GM19099 (cell line): ENCODE data around the gene TMEM198.

Source experiments
- POLR2A ChIP-seq: IDR thresholded peaks from 3 replicates; pipeline ENCODE4 v1.6.1; 2011; ENCODE audit warnings: low read depth; ENCODE audit not compliant: insufficient read length; ENCODE audit errors: extremely low read depth

Gene TMEM198

DNA sequence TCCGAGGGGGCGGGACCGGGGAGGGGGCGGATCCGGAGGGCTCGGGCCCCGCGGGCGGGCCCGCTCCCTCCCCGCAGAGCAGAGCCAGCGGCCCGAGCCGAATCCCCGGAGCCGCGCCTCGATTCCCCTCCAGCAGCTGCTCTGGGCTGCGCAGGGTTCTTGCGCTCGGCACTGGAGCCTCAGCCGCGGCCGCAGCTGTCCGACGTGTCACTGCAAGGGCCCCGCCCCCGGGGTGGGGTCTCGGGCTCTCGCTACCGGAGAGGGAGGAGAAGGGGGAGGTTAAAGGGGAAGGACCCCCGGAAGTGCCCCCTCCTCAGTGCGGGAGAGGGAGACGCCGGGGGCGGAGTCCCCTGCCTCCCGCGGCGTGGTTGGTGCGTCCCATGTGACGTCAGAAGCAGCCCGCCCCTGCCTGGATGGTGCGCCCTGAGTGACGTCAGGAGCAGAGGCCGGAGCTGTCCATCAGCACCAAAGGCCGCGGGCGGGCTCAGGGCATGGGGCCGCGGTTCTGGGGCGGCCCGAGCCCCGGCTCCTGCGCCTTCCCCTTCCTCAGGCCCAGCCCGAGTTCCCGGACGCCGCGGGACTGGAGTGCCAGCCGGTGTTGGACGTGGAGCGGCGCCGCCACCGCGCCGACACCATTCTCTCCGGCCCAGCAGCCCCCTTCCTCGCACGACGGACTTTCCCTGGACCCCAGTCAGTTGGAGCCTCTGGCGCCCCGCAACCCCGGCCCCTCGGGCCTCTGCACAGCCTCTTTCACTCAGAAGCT, at the start of gene TMEM198, which contains the start of gene CHPF:
Gene TMEM198, plus strand, starts transcription at position 433 of the 763 bp plus-strand sequence. CDS start 700 bp downstream, outside the sequence.
Gene CHPF, minus strand, starts transcription at position 214 of the 763 bp plus-strand sequence. CDS start 271 bp downstream, outside the sequence.
- TF ChIP-seq POLR2A: peak; percentile 66

DNA sequence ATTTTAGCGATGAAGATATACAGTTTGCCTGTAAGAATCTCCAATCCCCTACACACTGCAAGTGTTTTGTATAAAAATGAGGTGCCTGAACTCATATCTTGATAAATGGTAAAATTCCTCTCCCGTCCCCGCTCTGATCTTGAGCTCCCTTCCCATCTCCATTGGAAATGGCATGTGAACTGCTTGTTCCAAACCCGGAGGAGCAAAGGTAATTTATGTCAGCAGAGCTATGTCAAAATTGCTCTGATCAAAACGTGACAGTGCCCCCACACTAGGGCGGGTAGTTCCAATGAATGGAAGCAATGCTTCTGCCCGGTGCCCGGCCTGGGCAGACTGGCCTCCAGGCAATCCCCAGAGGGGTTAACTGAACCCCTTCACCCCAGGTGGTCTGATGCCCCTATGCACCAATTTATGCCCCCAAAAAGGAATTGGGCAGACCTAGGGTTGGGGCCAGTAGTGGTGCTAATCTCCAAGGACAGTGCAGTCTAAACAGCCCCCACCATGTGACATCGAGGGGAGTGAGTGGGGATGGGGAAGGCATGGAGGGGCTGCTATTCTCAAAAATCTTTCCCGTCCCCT, 48.8 kb upstream of the TMEM198 start:
- no peak for TF ChIP-seq POLR2A

GRCh38 chr2:219495531-219496122, 48.2 kb upstream of the TMEM198 start:
- TF ChIP-seq POLR2A: no peak

DNA sequence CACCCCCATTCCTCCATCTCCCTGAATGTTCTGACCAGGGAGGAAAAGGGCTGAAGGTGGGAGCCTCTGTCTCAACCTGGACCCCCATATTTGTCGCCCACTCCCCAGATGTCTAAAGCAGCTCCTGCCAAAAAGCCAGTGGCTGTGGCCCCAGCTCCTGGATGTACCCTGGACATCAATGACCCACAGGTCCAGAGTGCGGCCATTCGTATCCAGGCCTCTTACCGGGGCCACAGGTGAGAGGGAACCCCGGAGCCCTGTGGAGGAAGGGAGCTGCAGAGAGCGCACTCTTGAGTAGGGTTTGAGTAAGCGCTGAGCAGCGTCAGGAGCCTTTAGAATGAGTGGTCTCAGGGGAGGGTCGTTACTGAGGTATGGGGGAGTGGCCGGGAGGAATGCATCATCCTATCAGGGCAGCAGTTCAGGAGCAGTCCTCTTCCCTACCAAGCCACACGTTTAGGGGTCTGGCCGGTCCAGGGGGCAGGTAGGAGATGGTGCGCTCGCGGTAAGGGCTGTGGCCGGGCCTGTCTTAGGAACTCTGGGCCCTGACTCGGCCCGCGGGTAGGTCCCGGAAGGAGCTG, 47.5 kb upstream of the TMEM198 start:
- TF ChIP-seq POLR2A: no peak

DNA sequence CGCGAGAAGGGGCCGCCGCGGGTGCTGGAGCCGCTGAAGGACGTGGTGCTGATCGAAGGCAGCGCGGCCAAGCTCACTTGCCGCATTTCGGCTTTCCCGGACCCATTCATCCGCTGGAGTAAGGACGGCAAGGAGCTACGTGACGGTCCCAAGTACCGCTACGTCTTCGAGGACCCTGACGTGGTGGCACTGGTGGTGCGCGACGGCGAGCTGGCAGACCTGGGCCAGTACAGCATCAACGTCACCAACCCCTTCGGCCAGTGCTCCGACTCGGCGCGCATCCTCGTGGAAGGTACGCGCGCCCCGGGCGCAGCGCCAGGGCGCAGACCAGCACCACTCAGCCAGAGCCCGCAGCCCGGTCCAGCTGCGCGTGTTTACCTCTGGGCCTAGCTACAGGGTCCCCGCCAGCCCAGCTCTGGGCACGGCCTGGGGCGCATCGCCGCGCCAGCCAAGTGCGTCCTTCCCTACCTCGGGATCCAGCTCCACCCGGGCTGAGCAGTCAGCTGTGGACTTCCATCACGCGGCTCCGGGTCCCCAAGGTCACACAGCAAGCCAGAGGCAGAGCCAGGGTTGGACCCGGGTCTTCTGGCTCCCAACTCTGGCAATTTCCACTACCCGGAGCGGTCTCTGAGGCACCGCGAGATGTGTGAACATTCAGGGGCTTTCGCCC, 46.9 kb upstream of the TMEM198 start:
- no peak for TF ChIP-seq POLR2A

- no peak for TF ChIP-seq POLR2A
These were observed 46.1 kb upstream of the TMEM198 start for GRCh38 chr2:219497495-219498279.

DNA sequence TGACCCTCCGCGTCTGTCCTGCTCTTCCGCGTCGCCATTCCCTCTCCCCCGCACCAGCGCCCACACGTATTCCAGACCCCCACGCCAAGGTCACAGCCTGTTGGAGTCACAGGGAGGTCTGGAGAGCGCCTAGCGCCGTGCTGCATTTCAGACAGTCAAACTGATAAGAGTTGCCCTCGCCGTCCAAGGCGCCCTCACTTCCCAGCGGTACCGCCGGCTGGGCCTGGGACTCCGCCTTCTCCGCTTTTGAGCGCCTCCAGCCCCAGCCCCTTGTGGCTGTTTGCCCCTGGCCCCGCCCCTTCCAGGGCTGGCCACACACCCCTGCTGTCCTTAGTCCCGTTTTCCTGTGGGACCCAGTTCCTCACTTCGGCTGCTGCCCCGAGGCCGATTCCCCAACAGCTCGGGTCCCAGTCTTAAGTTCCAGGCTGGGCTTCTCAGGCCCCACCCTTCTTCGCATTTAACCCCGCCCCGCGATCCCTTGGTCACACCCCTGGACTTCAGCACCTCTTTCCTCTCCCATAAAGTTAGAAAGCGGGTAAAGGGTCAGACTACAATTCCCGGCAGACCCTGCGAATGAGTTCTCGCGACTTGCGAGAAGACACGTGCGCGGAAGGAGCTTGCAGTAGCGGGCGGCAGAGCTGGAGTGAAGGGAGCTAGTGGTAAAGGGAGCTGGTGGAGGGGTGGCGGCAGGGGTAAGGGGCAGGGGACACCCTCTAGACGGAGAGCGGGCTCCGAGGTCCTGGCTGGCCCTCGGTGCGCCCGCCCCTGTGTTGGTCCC, 45.4 kb upstream of the TMEM198 start, which contains the start of gene GMPPA:
Gene GMPPA, plus strand, starts transcription at position 612 of the 778 bp plus-strand sequence. CDS start 1,085 bp downstream, outside the sequence.
- peak; percentile 94 for TF ChIP-seq POLR2A

DNA sequence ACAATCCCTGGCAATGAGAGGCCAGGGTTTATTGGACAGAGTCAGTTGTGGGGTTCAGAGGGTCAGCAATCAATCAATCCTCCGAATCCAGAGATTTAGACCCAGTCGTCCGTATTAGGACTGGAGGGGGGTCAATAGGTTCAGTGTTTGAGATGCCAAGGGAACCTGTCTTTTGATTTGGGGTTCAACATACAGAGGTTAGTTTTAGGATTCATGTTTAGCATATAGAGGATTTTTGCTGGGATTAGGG, 44.8 kb upstream of the TMEM198 start:
- no peak for TF ChIP-seq POLR2A

- no peak for TF ChIP-seq POLR2A
These were observed 44.3 kb upstream of the TMEM198 start for GRCh38 chr2:219499555-219499954.

GRCh38 chr2:219500135-219500534, 43.7 kb upstream of the TMEM198 start:
- TF ChIP-seq POLR2A: no peak

DNA sequence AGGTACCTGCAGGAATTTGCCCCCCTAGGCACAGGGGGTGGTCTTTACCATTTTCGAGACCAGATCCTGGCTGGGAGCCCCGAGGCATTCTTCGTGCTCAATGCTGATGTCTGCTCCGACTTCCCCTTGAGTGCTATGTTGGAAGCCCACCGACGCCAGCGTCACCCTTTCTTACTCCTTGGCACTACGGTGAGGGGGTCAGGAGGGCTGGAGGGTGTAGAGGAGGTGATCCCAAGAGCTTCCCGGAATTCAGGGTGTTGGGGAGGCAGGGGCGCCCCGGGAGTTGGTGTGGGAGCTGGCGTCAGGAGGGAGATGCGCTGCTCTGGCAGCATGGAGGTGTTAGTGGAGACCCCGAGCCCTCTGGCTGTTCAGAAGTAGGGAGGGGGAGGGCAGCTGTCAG, 42.0 kb upstream of the TMEM198 start:
- TF ChIP-seq POLR2A: no peak

DNA sequence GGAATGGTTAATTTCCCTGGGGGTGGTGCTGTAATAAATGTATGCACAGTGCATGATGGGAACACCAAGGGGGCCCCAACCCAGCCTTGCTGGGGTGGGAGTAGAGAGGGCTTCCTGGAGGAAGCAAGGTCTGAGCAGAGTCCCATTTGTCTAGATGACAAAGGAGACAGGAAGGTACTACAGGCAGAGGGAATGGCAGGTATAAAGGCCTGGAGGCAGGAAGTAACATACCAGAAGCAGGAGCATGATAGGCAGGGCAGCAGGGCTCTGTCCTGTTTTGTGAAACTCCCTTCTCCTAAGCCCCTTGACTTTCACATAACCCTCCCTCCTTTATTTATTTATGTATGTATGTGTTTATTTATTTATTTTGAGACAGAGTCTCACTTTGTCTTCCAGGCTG, 41.2 kb upstream of the TMEM198 start:
- TF ChIP-seq POLR2A: no peak

GRCh38 chr2:219505585-219505984, 38.2 kb upstream of the TMEM198 start:
- no peak for TF ChIP-seq POLR2A

DNA sequence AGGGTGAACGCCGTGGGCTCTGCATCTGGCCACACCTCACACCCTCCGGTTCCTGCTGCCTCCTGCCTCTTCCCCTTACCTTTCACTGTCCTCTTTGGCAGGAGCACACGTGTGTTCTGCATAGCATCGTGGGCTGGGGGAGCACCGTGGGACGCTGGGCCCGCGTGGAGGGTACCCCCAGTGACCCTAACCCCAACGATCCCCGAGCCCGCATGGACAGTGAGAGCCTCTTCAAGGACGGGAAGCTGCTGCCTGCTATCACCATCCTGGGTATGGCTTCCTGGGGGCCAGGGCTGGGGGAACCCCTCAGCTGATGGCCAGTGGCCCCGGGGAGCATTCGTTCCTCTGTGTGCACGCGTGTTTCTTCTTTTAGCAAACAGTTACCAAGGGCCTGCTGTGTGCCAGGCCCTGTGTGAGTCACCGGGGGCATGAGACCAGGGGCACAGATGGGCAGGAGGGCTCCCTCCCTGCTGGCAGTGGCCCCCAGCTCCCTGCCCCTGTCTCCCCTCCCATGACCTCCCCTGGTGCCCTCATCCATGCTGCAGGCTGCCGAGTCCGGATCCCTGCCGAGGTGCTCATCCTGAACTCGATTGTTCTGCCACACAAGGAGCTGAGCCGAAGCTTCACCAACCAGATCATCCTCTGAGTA, 37.6 kb upstream of the TMEM198 start:
- no peak for TF ChIP-seq POLR2A
